ENCODE data around the gene OAT.

The OAT gene

GRCh38 chr10:124402273-124402672, 16.4 kb downstream of the OAT start:
- no peak for ATAC-seq
- TF ChIP-seq PPARA (CRISPR knock-in tag; IDR thresholded peaks at IDR 0.05; ENCODE audit: borderline replicate concordance) (no peak), ISL1 (CRISPR knock-in tag; IDR thresholded peaks at IDR 0.05) (no peak), ZNF70 (CRISPR knock-in tag; IDR thresholded peaks at IDR 0.05) (no peak)
- TF ChIP-seq, protein P1, sequence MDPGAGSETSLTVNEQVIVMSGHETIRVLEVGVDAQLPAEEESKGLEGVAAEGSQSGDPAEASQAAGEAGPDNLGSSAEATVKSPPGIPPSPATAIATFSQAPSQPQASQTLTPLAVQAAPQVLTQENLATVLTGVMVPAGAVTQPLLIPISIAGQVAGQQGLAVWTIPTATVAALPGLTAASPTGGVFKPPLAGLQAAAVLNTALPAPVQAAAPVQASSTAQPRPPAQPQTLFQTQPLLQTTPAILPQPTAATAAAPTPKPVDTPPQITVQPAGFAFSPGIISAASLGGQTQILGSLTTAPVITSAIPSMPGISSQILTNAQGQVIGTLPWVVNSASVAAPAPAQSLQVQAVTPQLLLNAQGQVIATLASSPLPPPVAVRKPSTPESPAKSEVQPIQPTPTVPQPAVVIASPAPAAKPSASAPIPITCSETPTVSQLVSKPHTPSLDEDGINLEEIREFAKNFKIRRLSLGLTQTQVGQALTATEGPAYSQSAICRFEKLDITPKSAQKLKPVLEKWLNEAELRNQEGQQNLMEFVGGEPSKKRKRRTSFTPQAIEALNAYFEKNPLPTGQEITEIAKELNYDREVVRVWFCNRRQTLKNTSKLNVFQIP (CRISPR knock-in tag; IDR thresholded peaks at IDR 0.05; ENCODE audit: borderline replicate concordance, low read depth) = no peak

DNA sequence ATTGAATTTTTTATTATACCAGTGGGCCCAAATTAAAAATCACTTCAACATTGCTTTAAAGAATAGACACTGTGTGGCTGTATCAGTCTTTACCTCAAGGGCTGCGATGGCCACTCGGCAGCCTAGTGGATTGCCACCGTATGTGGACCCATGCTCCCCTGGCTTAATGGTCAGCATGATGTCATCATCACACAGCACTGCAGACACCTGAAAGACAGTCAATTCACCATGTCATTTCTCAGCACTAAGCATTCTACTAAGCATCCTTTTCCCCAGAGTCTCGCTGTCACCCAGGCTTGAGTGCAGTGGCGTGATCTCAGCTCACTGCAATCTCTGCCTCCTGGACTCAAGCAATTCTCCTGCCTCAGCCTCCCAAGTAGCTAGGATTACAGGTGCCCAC, 17.1 kb downstream of the OAT start:
- ATAC-seq = no peak
- TF ChIP-seq BACH2 (CRISPR knock-in tag; IDR thresholded peaks at IDR 0.05; ENCODE audit: borderline replicate concordance) (no peak), TCF4 (CRISPR knock-in tag; IDR thresholded peaks at IDR 0.05; ENCODE audit: borderline replicate concordance) (no peak), ISL1 (CRISPR knock-in tag; IDR thresholded peaks at IDR 0.05) (no peak), GLIS3 (CRISPR knock-in tag; IDR thresholded peaks at IDR 0.05) (no peak), SNAI2 (CRISPR knock-in tag; IDR thresholded peaks at IDR 0.05) (no peak)
- TF ChIP-seq, protein P1 (CRISPR knock-in tag; IDR thresholded peaks at IDR 0.05; ENCODE audit: borderline replicate concordance, low read depth) = no peak
- TF ChIP-seq, protein P2, sequence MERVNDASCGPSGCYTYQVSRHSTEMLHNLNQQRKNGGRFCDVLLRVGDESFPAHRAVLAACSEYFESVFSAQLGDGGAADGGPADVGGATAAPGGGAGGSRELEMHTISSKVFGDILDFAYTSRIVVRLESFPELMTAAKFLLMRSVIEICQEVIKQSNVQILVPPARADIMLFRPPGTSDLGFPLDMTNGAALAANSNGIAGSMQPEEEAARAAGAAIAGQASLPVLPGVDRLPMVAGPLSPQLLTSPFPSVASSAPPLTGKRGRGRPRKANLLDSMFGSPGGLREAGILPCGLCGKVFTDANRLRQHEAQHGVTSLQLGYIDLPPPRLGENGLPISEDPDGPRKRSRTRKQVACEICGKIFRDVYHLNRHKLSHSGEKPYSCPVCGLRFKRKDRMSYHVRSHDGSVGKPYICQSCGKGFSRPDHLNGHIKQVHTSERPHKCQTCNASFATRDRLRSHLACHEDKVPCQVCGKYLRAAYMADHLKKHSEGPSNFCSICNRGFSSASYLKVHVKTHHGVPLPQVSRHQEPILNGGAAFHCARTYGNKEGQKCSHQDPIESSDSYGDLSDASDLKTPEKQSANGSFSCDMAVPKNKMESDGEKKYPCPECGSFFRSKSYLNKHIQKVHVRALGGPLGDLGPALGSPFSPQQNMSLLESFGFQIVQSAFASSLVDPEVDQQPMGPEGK (CRISPR knock-in tag; IDR thresholded peaks at IDR 0.05; ENCODE audit: borderline replicate concordance) = no peak

GRCh38 chr10:124394583-124394982, 24.1 kb downstream of the OAT start:
- TF ChIP-seq, protein P3, sequence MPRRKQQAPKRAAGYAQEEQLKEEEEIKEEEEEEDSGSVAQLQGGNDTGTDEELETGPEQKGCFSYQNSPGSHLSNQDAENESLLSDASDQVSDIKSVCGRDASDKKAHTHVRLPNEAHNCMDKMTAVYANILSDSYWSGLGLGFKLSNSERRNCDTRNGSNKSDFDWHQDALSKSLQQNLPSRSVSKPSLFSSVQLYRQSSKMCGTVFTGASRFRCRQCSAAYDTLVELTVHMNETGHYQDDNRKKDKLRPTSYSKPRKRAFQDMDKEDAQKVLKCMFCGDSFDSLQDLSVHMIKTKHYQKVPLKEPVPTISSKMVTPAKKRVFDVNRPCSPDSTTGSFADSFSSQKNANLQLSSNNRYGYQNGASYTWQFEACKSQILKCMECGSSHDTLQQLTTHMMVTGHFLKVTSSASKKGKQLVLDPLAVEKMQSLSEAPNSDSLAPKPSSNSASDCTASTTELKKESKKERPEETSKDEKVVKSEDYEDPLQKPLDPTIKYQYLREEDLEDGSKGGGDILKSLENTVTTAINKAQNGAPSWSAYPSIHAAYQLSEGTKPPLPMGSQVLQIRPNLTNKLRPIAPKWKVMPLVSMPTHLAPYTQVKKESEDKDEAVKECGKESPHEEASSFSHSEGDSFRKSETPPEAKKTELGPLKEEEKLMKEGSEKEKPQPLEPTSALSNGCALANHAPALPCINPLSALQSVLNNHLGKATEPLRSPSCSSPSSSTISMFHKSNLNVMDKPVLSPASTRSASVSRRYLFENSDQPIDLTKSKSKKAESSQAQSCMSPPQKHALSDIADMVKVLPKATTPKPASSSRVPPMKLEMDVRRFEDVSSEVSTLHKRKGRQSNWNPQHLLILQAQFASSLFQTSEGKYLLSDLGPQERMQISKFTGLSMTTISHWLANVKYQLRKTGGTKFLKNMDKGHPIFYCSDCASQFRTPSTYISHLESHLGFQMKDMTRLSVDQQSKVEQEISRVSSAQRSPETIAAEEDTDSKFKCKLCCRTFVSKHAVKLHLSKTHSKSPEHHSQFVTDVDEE (CRISPR knock-in tag; IDR thresholded peaks at IDR 0.05) = no peak
- TF ChIP-seq ARNTL (CRISPR knock-in tag; IDR thresholded peaks at IDR 0.05; ENCODE audit: borderline replicate concordance, low read depth) = no peak
- ATAC-seq = no peak

GRCh38 chr10:124392626-124393342, 25.9 kb downstream of the OAT start:
- no peak for TF ChIP-seq TOX (CRISPR knock-in tag; IDR thresholded peaks at IDR 0.05; ENCODE audit: borderline replicate concordance)
- TF ChIP-seq ISL1 (CRISPR knock-in tag; IDR thresholded peaks at IDR 0.05) = no peak
- no peak for TF ChIP-seq TCF4 (CRISPR knock-in tag; IDR thresholded peaks at IDR 0.05; ENCODE audit: borderline replicate concordance)
- no peak for TF ChIP-seq OSR1 (CRISPR knock-in tag; IDR thresholded peaks at IDR 0.05)
- no peak for TF ChIP-seq SNAI2 (CRISPR knock-in tag; IDR thresholded peaks at IDR 0.05)
- no peak for TF ChIP-seq ZFP30 (CRISPR knock-in tag; IDR thresholded peaks at IDR 0.05)
- no peak for TF ChIP-seq BACH2 (CRISPR knock-in tag; IDR thresholded peaks at IDR 0.05; ENCODE audit: borderline replicate concordance)
- TF ChIP-seq, protein P2 (CRISPR knock-in tag; IDR thresholded peaks at IDR 0.05; ENCODE audit: borderline replicate concordance) = no peak
- TF ChIP-seq ESRRG (CRISPR knock-in tag; IDR thresholded peaks at IDR 0.05) = no peak
- TF ChIP-seq ZNF8 (CRISPR knock-in tag; IDR thresholded peaks at IDR 0.05) = no peak
- no peak for TF ChIP-seq ZFP3 (CRISPR knock-in tag; IDR thresholded peaks at IDR 0.05)
- TF ChIP-seq CSRNP3 (CRISPR knock-in tag; IDR thresholded peaks at IDR 0.05) = no peak
- TF ChIP-seq, protein P1 (CRISPR knock-in tag; IDR thresholded peaks at IDR 0.05; ENCODE audit: borderline replicate concordance, low read depth) = no peak
- ATAC-seq = no peak

All from SK-N-SH treated with all-trans-retinoic acid at 6 μM for 48 hours (cell line).